ENCODE results near the gene KCNC3.

DNA sequence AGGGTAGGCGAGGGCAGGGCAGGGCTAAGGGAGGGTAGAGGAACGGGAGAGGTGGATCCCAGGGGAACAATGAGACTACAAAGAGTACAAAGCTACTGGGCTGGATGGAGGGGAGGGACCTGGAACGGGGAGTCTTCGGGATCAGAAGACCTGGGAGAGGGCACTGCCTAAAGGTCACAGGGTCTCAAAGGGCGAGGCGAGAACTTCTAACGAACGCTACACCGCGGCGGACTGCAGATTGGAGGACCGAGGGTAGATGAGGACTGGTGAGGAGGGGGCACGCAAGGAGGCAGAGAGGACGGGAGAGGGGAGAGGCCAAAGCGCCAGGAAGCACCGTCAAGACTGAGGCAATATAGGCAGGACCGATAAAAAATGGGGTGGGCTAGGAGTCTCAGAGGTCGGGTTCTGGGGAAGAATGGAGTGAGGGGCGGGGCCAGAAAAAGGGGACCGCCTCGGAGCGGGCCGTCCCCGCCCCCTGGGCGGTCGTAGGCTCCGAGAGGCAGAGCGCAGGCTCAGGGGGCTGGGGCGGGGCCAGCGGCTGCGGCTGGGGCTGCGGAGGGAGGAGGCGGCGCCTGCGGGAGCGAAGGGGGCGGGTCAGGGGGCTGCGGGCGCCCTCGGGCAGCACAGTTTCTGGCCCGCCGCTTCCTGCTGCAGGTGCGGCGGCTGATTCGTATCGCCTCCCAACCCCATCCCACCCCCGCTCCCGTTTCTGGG lies 1.3 kb upstream of the KCNC3 start:
- TF ChIP-seq, protein P1, sequence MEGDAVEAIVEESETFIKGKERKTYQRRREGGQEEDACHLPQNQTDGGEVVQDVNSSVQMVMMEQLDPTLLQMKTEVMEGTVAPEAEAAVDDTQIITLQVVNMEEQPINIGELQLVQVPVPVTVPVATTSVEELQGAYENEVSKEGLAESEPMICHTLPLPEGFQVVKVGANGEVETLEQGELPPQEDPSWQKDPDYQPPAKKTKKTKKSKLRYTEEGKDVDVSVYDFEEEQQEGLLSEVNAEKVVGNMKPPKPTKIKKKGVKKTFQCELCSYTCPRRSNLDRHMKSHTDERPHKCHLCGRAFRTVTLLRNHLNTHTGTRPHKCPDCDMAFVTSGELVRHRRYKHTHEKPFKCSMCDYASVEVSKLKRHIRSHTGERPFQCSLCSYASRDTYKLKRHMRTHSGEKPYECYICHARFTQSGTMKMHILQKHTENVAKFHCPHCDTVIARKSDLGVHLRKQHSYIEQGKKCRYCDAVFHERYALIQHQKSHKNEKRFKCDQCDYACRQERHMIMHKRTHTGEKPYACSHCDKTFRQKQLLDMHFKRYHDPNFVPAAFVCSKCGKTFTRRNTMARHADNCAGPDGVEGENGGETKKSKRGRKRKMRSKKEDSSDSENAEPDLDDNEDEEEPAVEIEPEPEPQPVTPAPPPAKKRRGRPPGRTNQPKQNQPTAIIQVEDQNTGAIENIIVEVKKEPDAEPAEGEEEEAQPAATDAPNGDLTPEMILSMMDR (IDR thresholded peaks at IDR 0.05), result no peak
- TF ChIP-seq POLR2A (IDR thresholded peaks at IDR 0.05), result peak in 1 of 4 donors; percentile 38
- TF ChIP-seq EP300 (IDR thresholded peaks at IDR 0.05), result no peak
- TF ChIP-seq POLR2AphosphoS5 (IDR thresholded peaks at IDR 0.05), result no peak
